Frontal cortex (tissue), 4 donors: ENCODE data around the gene CECR2. TPM values are rescaled to one million over a fixed set of nuclear protein-coding genes. Genes with fewer than 3 reads are reported as not detected.
A peak's percentile ranks its signal among the peaks of the same experiment; 100 is the strongest.

Experiments
- DNase-seq, 2 donors: peaks; one replicate each; pipeline ENCODE4 v3.0.0; 2012; ENCODE audit warnings: low spot score in 2 of 2
- FAIRE-seq: peaks from 2 replicates; lab custom pipeline; 2012; peaks lifted over from hg19 to GRCh38; lab: Jason Lieb, UNC
- total RNA-seq: library from RNA; depleted of rRNA; stranded (reverse); fragments of >200 nt; gene quantifications from one replicate; pipeline ENCODE4 v1.2.3, GENCODE V29; 2014
- donor health status: control.
- donor health status: control.
- donor health status: control.

CECR2 gene
- total RNA-seq, 1 donor from 2014 or later: 2.9 TPM

DNA sequence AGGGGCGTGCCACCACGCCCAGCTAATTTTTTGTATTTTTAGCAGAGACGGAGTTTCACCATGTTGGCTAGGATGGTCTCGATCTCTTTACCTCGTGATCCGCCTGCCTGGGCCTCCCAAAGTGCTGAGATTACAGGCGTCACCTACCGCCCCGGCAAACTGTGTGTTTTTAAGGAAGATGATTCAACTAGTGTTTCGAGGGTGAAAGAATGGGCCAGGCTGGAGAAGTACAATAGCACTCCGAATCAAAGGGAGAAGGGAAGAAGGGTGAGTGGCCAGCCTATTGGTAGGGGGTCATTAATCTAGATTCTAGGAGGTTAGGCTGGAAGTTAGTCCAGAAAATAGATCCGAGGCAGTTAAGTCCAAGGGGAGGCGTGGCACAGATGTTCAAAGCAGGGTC, 2.9 kb upstream of the CECR2 start:
- DNase-seq: no peak
- FAIRE-seq: no peak

DNA sequence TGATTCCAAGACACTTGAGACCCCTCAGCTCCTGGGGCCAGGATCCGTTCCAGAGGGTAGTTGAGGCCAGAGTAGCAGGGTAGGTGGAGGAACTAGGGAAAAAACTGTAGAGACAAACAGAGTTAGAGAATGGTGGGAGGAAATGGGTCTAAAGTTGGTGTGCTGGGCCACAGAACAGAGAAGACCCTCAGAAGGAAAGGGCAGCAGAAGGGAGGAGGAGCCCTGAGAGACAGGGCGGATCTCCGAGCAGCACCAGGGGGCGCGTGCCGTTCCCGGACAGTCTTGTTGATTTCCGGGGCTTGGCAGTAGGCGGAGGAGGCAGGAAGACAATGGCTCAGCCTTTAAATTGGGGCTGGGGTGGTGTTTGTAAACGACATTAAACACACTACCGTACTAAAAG, 2.4 kb upstream of the CECR2 start:
- FAIRE-seq: no peak
- peak; percentile 51 for DNase-seq

GRCh38 chr22:17368144-17368543, 1.1 kb upstream of the CECR2 start:
- DNase-seq: no peak
- FAIRE-seq: no peak

GRCh38 chr22:17368554-17369438, 464 bp upstream of the CECR2 start:
- FAIRE-seq: no peak
- peak; percentile 78 to 89 for DNase-seq

GRCh38 chr22:17370026-17370765, 936 bp downstream of the CECR2 start:
- FAIRE-seq (no peak), DNase-seq (peak; percentile 20 to 65)

DNA sequence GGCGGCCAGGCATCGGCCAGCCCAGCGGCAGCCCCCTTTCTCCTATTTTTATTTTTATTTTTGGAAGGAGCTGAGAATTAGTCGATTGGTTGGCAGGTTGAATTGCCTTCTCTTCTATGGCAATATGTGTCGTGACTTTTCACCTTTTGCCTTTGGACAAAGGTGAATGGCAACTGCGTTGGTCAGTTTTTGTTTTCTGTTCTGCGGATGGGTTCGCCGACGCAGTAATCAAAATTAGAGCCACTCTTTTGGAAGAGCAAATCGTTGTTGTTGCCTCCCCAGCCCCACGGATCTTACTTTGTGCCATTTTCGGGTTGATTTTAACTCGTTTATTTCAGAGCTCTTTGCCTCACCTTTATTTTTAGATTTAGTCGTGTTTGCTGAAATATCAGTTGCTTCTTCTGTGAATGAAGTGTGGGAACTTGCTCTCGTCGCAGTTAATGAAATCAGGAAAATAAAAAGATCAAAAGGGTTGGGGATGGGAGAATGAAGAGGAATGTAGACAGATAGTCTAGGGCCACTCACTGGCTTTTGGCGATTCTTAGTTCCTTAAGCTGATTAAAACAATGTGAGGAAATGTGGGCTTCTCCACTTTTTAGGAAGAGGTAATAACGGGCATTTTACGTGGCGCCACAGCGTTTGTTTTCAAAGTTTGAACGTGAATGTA, 1.6 kb downstream of the CECR2 start:
- no peak for DNase-seq
- FAIRE-seq: no peak

GRCh38 chr22:17371448-17371847, 2.2 kb downstream of the CECR2 start:
- FAIRE-seq (no peak), DNase-seq (no peak)

GRCh38 chr22:17373855-17374254, 4.6 kb downstream of the CECR2 start:
- no peak for FAIRE-seq
- no peak for DNase-seq

GRCh38 chr22:17375914-17376614, 6.8 kb downstream of the CECR2 start:
- no peak for DNase-seq
- no peak for FAIRE-seq

DNA sequence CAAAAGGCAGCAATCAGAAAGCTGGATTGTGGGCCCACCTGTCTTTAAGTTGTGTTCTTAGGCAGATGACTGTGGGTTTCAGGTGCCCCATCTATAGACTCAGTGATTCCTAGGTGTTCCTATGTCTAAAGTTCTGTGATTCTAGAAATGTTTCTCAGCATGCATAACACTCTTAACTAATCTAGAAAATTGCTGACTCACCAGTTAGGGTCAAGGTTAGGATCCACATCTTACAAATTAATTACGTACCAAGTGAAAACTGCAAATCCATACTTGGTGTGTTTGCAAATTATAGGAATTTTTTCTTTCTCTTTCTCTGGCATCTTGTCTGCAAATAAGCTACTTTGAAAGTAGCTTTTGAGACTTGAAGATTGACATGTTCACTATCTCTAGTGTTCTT, 7.7 kb downstream of the CECR2 start:
- no peak for DNase-seq

DNA sequence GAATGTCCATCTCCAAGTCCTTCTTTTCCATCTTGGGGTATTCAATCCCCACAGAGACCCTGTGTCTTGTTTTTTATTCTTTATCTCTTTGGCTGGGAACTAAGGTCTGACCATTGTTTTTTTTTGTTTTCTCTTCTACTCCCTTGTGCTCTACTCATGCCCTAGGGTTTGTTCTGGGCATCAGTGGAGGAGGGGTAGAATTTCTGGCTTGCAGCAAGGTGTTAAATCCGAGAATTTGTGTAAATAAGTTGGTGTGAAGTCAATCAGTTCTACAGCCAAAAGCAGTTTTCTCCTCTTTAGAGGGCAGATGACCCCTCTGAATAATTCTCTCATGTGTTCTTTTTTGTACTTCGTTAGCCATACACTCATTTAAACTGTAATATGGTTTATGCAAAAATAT, 10.7 kb downstream of the CECR2 start:
- FAIRE-seq: no peak
- DNase-seq: no peak

More for the DNA sequence above, 7.7 kb downstream of the CECR2 start:
- FAIRE-seq: no peak

DNA sequence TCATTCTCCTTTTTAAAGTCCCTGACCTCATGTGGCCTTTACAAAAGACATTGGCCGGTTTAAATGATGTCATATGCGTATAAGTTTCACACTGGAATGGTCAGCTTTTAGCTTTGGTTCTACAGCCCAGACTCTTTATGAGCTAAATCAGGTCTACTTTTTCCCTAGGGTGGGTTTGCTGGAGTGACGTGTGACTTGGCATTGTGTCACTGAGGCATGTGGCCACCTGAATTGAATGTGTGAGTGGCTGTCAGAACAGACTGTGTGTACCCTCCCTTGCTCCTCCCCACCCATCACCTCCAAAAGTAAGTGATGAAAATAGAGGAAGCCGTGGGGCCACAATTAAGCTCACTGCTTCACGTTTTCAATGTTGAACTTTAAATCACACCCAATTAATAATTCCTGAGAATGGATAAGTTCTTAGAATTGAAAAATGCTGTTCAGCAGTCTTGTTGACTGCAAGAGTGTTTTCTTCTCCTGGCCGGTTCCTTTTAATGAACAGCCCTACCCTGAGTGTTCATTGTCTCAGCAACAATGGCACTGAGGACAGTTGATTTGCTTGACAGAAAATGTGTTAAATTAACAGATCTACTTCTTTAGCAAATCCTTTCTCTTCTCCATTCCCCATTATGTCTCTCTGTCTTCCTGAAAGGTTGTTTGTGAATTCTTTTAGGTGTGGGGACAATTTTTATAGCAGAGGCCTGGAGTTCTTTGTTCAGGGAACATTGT, 11.3 kb downstream of the CECR2 start:
- no peak for FAIRE-seq
- no peak for DNase-seq

- FAIRE-seq (no peak), DNase-seq (no peak)
Measured at GRCh38 chr22:17381192-17381913, 12.1 kb downstream of the CECR2 start.

- DNase-seq (no peak), FAIRE-seq (no peak)
Measured at GRCh38 chr22:17384612-17385330, 15.5 kb downstream of the CECR2 start.

DNA sequence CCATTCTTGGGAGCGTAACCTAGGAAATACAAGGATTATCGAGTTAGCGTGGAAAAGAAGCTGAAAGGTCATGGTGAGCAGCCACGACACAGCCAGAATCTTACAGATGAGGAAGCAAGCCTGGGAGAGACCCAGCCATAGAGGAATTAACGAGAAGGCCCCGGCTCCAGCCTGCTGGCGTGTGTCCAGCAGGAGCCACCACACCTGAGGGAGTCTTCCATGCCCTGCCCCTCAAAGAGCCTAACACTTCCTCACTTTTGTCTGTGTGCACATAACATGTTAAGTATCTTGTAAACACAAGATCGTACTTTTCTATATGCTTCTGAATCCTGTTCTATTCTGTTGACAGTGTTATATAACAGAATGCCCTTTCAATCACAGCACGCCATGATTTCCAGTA, 18.1 kb downstream of the CECR2 start:
- FAIRE-seq (no peak), DNase-seq (no peak)

DNA sequence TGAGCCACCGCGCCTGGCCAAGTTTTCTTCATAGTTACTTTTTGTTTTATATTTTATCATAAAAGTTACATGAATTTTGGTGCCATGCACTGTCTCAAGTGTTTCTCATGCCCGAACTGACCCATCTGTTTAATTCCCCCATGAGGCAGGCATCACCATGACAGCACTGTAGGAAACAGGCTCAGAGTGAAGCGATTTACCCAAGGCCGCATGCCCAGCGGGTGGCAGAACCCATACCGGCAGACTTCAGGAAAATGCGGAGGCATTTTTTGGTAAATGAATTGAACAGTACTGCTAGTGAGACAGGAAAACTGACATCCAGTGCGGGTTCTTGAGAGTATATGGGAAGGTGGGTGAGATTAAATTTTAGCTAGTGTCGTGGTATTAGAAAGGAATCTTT, 19.0 kb downstream of the CECR2 start:
- no peak for DNase-seq
- FAIRE-seq: no peak

DNA sequence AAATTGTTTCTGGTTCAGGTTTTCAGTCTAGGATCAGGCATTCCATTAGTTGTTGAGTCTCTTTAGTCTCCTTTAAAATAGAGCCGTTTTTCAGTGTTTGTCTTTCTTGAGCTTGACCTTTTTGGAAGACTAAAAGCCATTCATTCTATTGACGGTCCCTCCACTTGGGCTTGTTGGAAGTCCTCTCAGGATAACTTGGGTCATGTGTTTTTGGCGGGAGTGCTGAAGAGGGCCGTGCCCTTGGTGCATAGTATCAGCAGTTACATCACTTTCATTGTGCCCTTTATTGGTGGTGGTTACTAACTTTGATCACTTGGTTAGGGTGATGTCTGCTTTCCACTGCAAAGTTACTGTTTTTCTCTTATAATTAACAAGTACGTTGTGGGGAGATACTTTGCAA, 20.8 kb downstream of the CECR2 start:
- DNase-seq (no peak), FAIRE-seq (no peak)

- no peak for DNase-seq
Measured at GRCh38 chr22:17396516-17396915, 27.3 kb downstream of the CECR2 start.

More at GRCh38 chr22:17396516-17396915, 27.3 kb downstream of the CECR2 start:
- no peak for FAIRE-seq
